CD4-positive, alpha-beta T cell (primary cell): ENCODE data around the gene CNTN4. TPM values are rescaled to one million over a fixed set of nuclear protein-coding genes. Genes with fewer than 3 reads are reported as not detected.

ENCODE experiments used
- ATAC-seq: fragments of 200-7000 bp; cut with Tn5 transposase; one replicate; pipeline ENCODE4 v1.10.0; 2022; ENCODE audit warnings: mild to moderate bottlenecking; ENCODE audit not compliant: poor library complexity
- CTCF ChIA-PET: fragments of 350-600 bp; sonication (Branson Sonifier 250); formaldehyde crosslinking; loops from one replicate; lab custom pipeline; 2021; ENCODE audit warnings: antibody characterized with exemption, inconsistent platforms; lab: Charles Lee
- POLR2A ChIA-PET: fragments of 350-600 bp; sonication (Branson Sonifier 250); formaldehyde crosslinking; loops from one replicate; lab custom pipeline; 2021; ENCODE audit warnings: antibody characterized with exemption, inconsistent platforms; lab: Charles Lee
- DNase-seq, 14 experiments: peaks; one replicate each; pipeline ENCODE4 v3.0.0-alpha.2; 2013 to 2020; ENCODE audit warnings: mixed read lengths in 2 of 14
- H3K27ac ChIP-seq, 2 donors: one replicate each; pipeline versions ENCODE4 v1.5.1 to v1.7.0; 2013; ENCODE audit warnings: low read length in 2 of 2, low read depth in 1 of 2, mild to moderate bottlenecking in 1 of 2
- H3K27me3 ChIP-seq, 2 experiments: 1 replicate in 1 of 2; 2 replicates in 1 of 2; pipeline versions ENCODE4 v1.6.1 to v1.7.0; 2013; ENCODE audit warnings: low read length in 2 of 2, control low read depth in 1 of 2, mild to moderate bottlenecking in 1 of 2, moderate library complexity in 1 of 2; ENCODE audit not compliant: insufficient read depth in 2 of 2, control insufficient read depth in 1 of 2
- H3K36me3 ChIP-seq: one replicate; pipeline ENCODE4 v1.6.1; 2013; ENCODE audit warnings: low read length, control low read depth; ENCODE audit not compliant: insufficient read depth
- H3K4me1 ChIP-seq: one replicate; pipeline ENCODE4 v1.6.1; 2013; ENCODE audit warnings: low read length, control low read depth; ENCODE audit not compliant: insufficient read depth
- H3K4me3 ChIP-seq: one replicate; pipeline ENCODE4 v1.5.1; 2013; ENCODE audit warnings: mild to moderate bottlenecking, low read length, moderate library complexity
- H3K9me3 ChIP-seq, 2 experiments: 1 replicate in 1 of 2; 2 replicates in 1 of 2; pipeline versions ENCODE4 v1.6.1 to v1.7.0; 2013; ENCODE audit warnings: low read length in 2 of 2, mild to moderate bottlenecking in 2 of 2, control low read depth in 1 of 2, moderate library complexity in 1 of 2; ENCODE audit not compliant: control insufficient read depth in 1 of 2, insufficient read depth in 1 of 2
- H3K27ac Mint-ChIP-seq: one replicate; pipeline ENCODE4 v1.8.0; 2020; ENCODE audit warnings: mixed read lengths
- H3K27me3 Mint-ChIP-seq: one replicate; pipeline ENCODE4 v1.8.0; 2021; ENCODE audit warnings: mixed read lengths
- H3K36me3 Mint-ChIP-seq: one replicate; pipeline ENCODE4 v1.8.0; 2021; ENCODE audit warnings: low read depth, mixed read lengths
- H3K4me1 Mint-ChIP-seq: one replicate; pipeline ENCODE4 v1.8.0; 2021; ENCODE audit warnings: low read depth, mixed read lengths
- H3K4me3 Mint-ChIP-seq: one replicate; pipeline ENCODE4 v1.8.0; 2020; ENCODE audit warnings: mild to moderate bottlenecking, mixed read lengths
- H3K9me3 Mint-ChIP-seq: one replicate; pipeline ENCODE4 v1.8.0; 2020; ENCODE audit warnings: mixed read lengths
- CTCF ChIP-seq: fragments of 200-600 bp; IDR thresholded peaks from one replicate; pipeline ENCODE4 v1.8.0; 2022; ENCODE audit warnings: antibody characterized with exemption, mild to moderate bottlenecking
- intact Hi-C, 2 experiments: fragments of 100-400 bp; cut with DNase I in 1 of 2; cut with micrococcal nuclease in 1 of 2; formaldehyde crosslinking; loops; one replicate each; pipeline versions ENCODE4 v1.15.1 to v1.9.0; 2023 to 2025; cut with DNase I, micrococcal nuclease
- total RNA-seq, 174 experiments: library from RNA in 2 of 174; stranded (reverse) in 2 of 174; gene quantifications; one replicate each; pipeline ENCODE4 v1.2.3 and lab custom pipeline; 2021 to 2026

CNTN4 gene
- total RNA-seq, 2 experiments from 2014 or later: not detected

- H3K9me3 Mint-ChIP-seq: no peaks in the 10 kb centered on the region
- DNase-seq: no peak
- no peak overlapping the region for H3K4me3 ChIP-seq
- ATAC-seq: no peak
- H3K36me3 Mint-ChIP-seq: no peaks in the 10 kb centered on the region
- POLR2A ChIA-PET: no interaction called here
- peaks cover 17% of the 10 kb centered on the region for H3K27me3 Mint-ChIP-seq
- H3K36me3 ChIP-seq: no peaks in the 10 kb centered on the region
- intact Hi-C loops: no loop called here
- no peaks in the 10 kb centered on the region for H3K27me3 ChIP-seq
- no peaks in the 10 kb centered on the region for H3K4me1 Mint-ChIP-seq
- H3K27ac ChIP-seq: no peak overlapping the region
- TF ChIP-seq CTCF: no peak
- CTCF ChIA-PET: no interaction called here
- H3K9me3 ChIP-seq: no peaks in the 10 kb centered on the region
- no peak overlapping the region for H3K4me3 Mint-ChIP-seq
- H3K27ac Mint-ChIP-seq: no peak overlapping the region
- no peaks in the 10 kb centered on the region for H3K4me1 ChIP-seq
Observed at GRCh38 chr3:2889736-2890135, 791.1 kb downstream of the CNTN4 start.

GRCh38 chr3:2896308-2896939 lies 797.8 kb downstream of the CNTN4 start:
- intact Hi-C loops: no loop called here
- ChIA-PET CTCF (no interaction called here), POLR2A (no interaction called here)
- H3K27ac Mint-ChIP-seq: no peak overlapping the region
- H3K4me3 Mint-ChIP-seq: no peak overlapping the region
- Histone ChIP-seq H3K27ac (no peak overlapping the region), H3K9me3 (peaks cover 0 to 5% of the 10 kb centered on the region in 2 experiments), H3K36me3 (no peaks in the 10 kb centered on the region), H3K27me3 (no peaks in the 10 kb centered on the region), H3K4me3 (no peak overlapping the region), H3K4me1 (no peaks in the 10 kb centered on the region)
- H3K4me1 Mint-ChIP-seq: no peaks in the 10 kb centered on the region
- H3K27me3 Mint-ChIP-seq: no peaks in the 10 kb centered on the region
- no peaks in the 10 kb centered on the region for H3K36me3 Mint-ChIP-seq
- no peak for TF ChIP-seq CTCF
- no peak for ATAC-seq
- no peaks in the 10 kb centered on the region for H3K9me3 Mint-ChIP-seq
- DNase-seq: no peak

GRCh38 chr3:2897821-2898220 lies 799.2 kb downstream of the CNTN4 start:
- ATAC-seq (no peak), DNase-seq (no peak)
- Histone ChIP-seq H3K27ac (no peak overlapping the region), H3K4me1 (no peaks in the 10 kb centered on the region), H3K9me3 (peaks cover 0 to 5% of the 10 kb centered on the region in 2 experiments), H3K27me3 (no peaks in the 10 kb centered on the region), H3K4me3 (no peak overlapping the region), H3K36me3 (no peaks in the 10 kb centered on the region)
- no peaks in the 10 kb centered on the region for H3K27me3 Mint-ChIP-seq
- intact Hi-C loops: no loop called here
- no peak for TF ChIP-seq CTCF
- H3K27ac Mint-ChIP-seq: no peak overlapping the region
- no peaks in the 10 kb centered on the region for H3K9me3 Mint-ChIP-seq
- ChIA-PET POLR2A (no interaction called here), CTCF (no interaction called here)
- H3K4me3 Mint-ChIP-seq: no peak overlapping the region
- H3K4me1 Mint-ChIP-seq: no peaks in the 10 kb centered on the region
- H3K36me3 Mint-ChIP-seq: no peaks in the 10 kb centered on the region
